ENCODE data around the gene CCL27. TPM values are rescaled to one million over a fixed set of nuclear protein-coding genes. Genes with fewer than 3 reads are reported as not detected.

The CCL27 gene
- total RNA-seq, 1 donor from 2014 or later, result 1.1 TPM

- H3K4me1 Mint-ChIP-seq (ENCODE audit: unreplicated experiment), result peaks cover 9% of the 10 kb centered on the region
- TF ChIP-seq CTCF (conservative IDR thresholded peaks at IDR 0.05), result no peak
- peak overlapping the region; percentile 98 for H3K27ac Mint-ChIP-seq
- peaks cover 4% of the 10 kb centered on the region for H3K9me3 Mint-ChIP-seq
- H3K27me3 Mint-ChIP-seq, result no peaks in the 10 kb centered on the region
- DNase-seq (ENCODE audit: extremely low spot score, unreplicated experiment), result no peak
- H3K4me3 Mint-ChIP-seq, result peak overlapping the region; percentile 96
- H3K36me3 Mint-ChIP-seq, result peaks cover 19% of the 10 kb centered on the region
These were observed 2.6 kb upstream of the CCL27 start for GRCh38 chr9:34665067-34665380.

GRCh38 chr9:34664281-34665066, 2.0 kb upstream of the CCL27 start:
- H3K36me3 Mint-ChIP-seq, result peaks cover 15% of the 10 kb centered on the region
- no peak for DNase-seq (ENCODE audit: extremely low spot score, unreplicated experiment)
- H3K4me3 Mint-ChIP-seq, result peak overlapping the region; percentile 96
- H3K27me3 Mint-ChIP-seq, result no peaks in the 10 kb centered on the region
- TF ChIP-seq CTCF (conservative IDR thresholded peaks at IDR 0.05), result peak; percentile 75
- H3K4me1 Mint-ChIP-seq (ENCODE audit: unreplicated experiment), result peaks cover 9% of the 10 kb centered on the region
- H3K27ac Mint-ChIP-seq, result peak overlapping the region; percentile 77
- peaks cover under 1% of the 10 kb centered on the region for H3K9me3 Mint-ChIP-seq

- Mint-ChIP-seq H3K4me1 (ENCODE audit: unreplicated experiment) (peaks cover 9% of the 10 kb centered on the region), H3K27ac (peak overlapping the region; percentile 70), H3K27me3 (no peaks in the 10 kb centered on the region), H3K36me3 (peaks cover 5% of the 10 kb centered on the region), H3K4me3 (no peak overlapping the region), H3K9me3 (no peaks in the 10 kb centered on the region)
- DNase-seq (ENCODE audit: extremely low spot score, unreplicated experiment), result no peak
- TF ChIP-seq CTCF (conservative IDR thresholded peaks at IDR 0.05), result no peak
These were observed 797 bp upstream of the CCL27 start for GRCh38 chr9:34663303-34663605.

GRCh38 chr9:34659592-34660253, 2.7 kb downstream of the CCL27 start:
- no peak overlapping the region for H3K27ac Mint-ChIP-seq
- H3K9me3 Mint-ChIP-seq, result no peaks in the 10 kb centered on the region
- peaks cover 18% of the 10 kb centered on the region for H3K4me1 Mint-ChIP-seq (ENCODE audit: unreplicated experiment)
- no peaks in the 10 kb centered on the region for H3K27me3 Mint-ChIP-seq
- no peak for DNase-seq (ENCODE audit: extremely low spot score, unreplicated experiment)
- no peak overlapping the region for H3K4me3 Mint-ChIP-seq
- peaks cover 5% of the 10 kb centered on the region for H3K36me3 Mint-ChIP-seq
- no peak for TF ChIP-seq CTCF (conservative IDR thresholded peaks at IDR 0.05)

GRCh38 chr9:34658461-34658860, 4.0 kb downstream of the CCL27 start:
- Mint-ChIP-seq H3K9me3 (no peaks in the 10 kb centered on the region), H3K27me3 (no peaks in the 10 kb centered on the region), H3K36me3 (peaks cover 5% of the 10 kb centered on the region), H3K27ac (no peak overlapping the region), H3K4me3 (no peak overlapping the region), H3K4me1 (ENCODE audit: unreplicated experiment) (peaks cover 16% of the 10 kb centered on the region)
- DNase-seq (ENCODE audit: extremely low spot score, unreplicated experiment), result no peak
- no peak for TF ChIP-seq CTCF (conservative IDR thresholded peaks at IDR 0.05)

All from type B pancreatic cell (in vitro differentiated cells).